K562 (cell line): ENCODE measurements around the gene PRR7. TPM values are rescaled to one million over a fixed set of nuclear protein-coding genes. Genes with fewer than 3 reads are reported as not detected.
A peak's percentile ranks its signal among the peaks of the same experiment; 100 is the strongest.

ENCODE experiments used
- ATAC-seq: fragments of 200-7000 bp; cut with Tn5 transposase; 3 replicates; pipeline ENCODE4 v1.9.1; 2020; ENCODE audit warnings: moderate library complexity
- BruUV-seq: library from RNA; stranded (reverse); fragments of 400-500 nt; replicated peaks from 2 replicates; lab custom pipeline; 2021; lab: Mats Ljungman, UMichigan
- CTCF ChIA-PET: fragments of 300-600 bp; formaldehyde crosslinking; extraction: SDS; loops from one replicate; lab custom pipeline; 2021; ENCODE audit warnings: low intra/inter-chr PET ratio; lab: Yijun Ruan, JAX
- POLR2A ChIA-PET: fragments of 300-600, 350-650 bp; sonication (Branson Sonifier 250); formaldehyde crosslinking; extraction: SDS; loops from one replicate; lab custom pipeline; 2021; ENCODE audit warnings: antibody characterized with exemption, inconsistent platforms; lab: Yijun Ruan, JAX
- DNase-seq, 4 experiments: peaks; one replicate each; pipeline versions ENCODE4 v3.0.0 to v3.0.0-alpha.2; 2011 to 2018; ENCODE audit warnings: low spot score in 3 of 4, mixed read lengths in 3 of 4; ENCODE audit errors: extremely low read depth in 1 of 4
- FAIRE-seq: peaks from 2 replicates; lab custom pipeline; 2011; peaks lifted over from hg19 to GRCh38; lab: Jason Lieb, UNC
- H2AFZ ChIP-seq: 2 replicates; pipeline ENCODE4 v1.6.0; 2011; ENCODE audit warnings: low read depth, low read length, control low read depth, inconsistent platforms
- H3K27ac ChIP-seq: fragments of 200-600 bp; 3 replicates; pipeline ENCODE4 v1.8.0; 2011; ENCODE audit warnings: low read depth, mild to moderate bottlenecking, control low read depth, inconsistent platforms, low read length, moderate library complexity, mixed read lengths; ENCODE audit errors: extremely low read depth
- H3K27me3 ChIP-seq, 2 experiments: fragments of 300-600 bp in 1 of 2; 2 replicates in 1 of 2; 3 replicates in 1 of 2; pipeline versions ENCODE4 v1.6.0 to v1.8.0; 2011; ENCODE audit warnings: inconsistent platforms in 2 of 2, low read length in 2 of 2, mild to moderate bottlenecking in 1 of 2, mixed read lengths in 1 of 2, moderate library complexity in 1 of 2; ENCODE audit not compliant: control insufficient read depth in 2 of 2, insufficient read depth in 2 of 2
- H3K36me3 ChIP-seq: fragments of 300-600 bp; 3 replicates; pipeline ENCODE4 v1.8.0; 2011; ENCODE audit warnings: mild to moderate bottlenecking, low read length, inconsistent platforms; ENCODE audit not compliant: control insufficient read depth, insufficient read depth
- H3K4me1 ChIP-seq, 2 experiments: fragments of 200-600 bp in 1 of 2; replicated peaks in 1 of 2; 2 replicates in 1 of 2; 3 replicates in 1 of 2; pipeline versions ENCODE4 v1.5.1 to v1.8.0; 2011; ENCODE audit warnings: inconsistent platforms in 2 of 2, low read length in 2 of 2, mild to moderate bottlenecking in 1 of 2, mixed read lengths in 1 of 2, moderate library complexity in 1 of 2; ENCODE audit not compliant: control insufficient read depth in 2 of 2, insufficient read depth in 2 of 2
- H3K4me2 ChIP-seq: 2 replicates; pipeline ENCODE4 v1.6.1; 2011; ENCODE audit warnings: low read length, control low read depth, inconsistent platforms, mixed read lengths; ENCODE audit not compliant: insufficient read depth
- H3K4me3 ChIP-seq: fragments of 200-600 bp; sonication (generic), shearing (Covaris generic); 2 replicates; pipeline ENCODE4 v1.5.1; 2016; ENCODE audit warnings: control low read depth, inconsistent platforms
- H3K79me2 ChIP-seq: fragments of 200-600 bp; 3 replicates; pipeline ENCODE4 v1.8.0; 2011; ENCODE audit warnings: low read length, inconsistent platforms; ENCODE audit not compliant: control insufficient read depth, insufficient read depth
- H3K9ac ChIP-seq, 2 experiments: 2 replicates each; pipeline versions ENCODE4 v1.6.0 to v1.6.1; 2011; ENCODE audit warnings: low read depth in 2 of 2, low read length in 2 of 2, control low read depth in 1 of 2, inconsistent platforms in 1 of 2, mild to moderate bottlenecking in 1 of 2, mixed read lengths in 1 of 2; ENCODE audit not compliant: insufficient read depth in 1 of 2
- H3K9me1 ChIP-seq: one replicate; pipeline ENCODE4 v1.6.0; 2011; ENCODE audit warnings: inconsistent platforms, mild to moderate bottlenecking, low read length, moderate library complexity; ENCODE audit not compliant: control insufficient read depth, insufficient read depth
- H3K9me3 ChIP-seq: replicated peaks from 2 replicates; pipeline ENCODE4 v1.5.1; 2011; ENCODE audit warnings: low read depth, low read length, inconsistent platforms; ENCODE audit not compliant: control insufficient read depth, insufficient read depth
- H4K20me1 ChIP-seq: replicated peaks from 2 replicates; pipeline ENCODE4 v1.6.1; 2011; ENCODE audit warnings: low read length, inconsistent platforms, mixed read lengths; ENCODE audit not compliant: control insufficient read depth, insufficient read depth
- BRF1 ChIP-seq: IDR thresholded peaks from 3 replicates; pipeline ENCODE4 v1.6.1; 2011; ENCODE audit warnings: borderline replicate concordance, mild to moderate bottlenecking; ENCODE audit not compliant: insufficient read length; ENCODE audit errors: extremely low read depth
- HNRNPL ChIP-seq: fragments of 200-400 bp; formaldehyde crosslinking; IDR thresholded peaks from 2 replicates; pipeline ENCODE4 v1.6.1; 2017; ENCODE audit warnings: low read depth, mild to moderate bottlenecking, low read length
- HSF4 ChIP-seq: fragments of 250-450 bp; sonication (Bioruptor Pico); IDR thresholded peaks from 2 replicates; pipeline ENCODE4 v2.1.2; 2022; ENCODE audit warnings: mild to moderate bottlenecking, moderate library complexity, borderline replicate concordance
- NCOR1 ChIP-seq: fragments of 450-650 bp; IDR thresholded peaks from 2 replicates; pipeline ENCODE4 v1.6.1; 2016; ENCODE audit warnings: mild to moderate bottlenecking, moderate library complexity
- NEUROD1 ChIP-seq: fragments of 150-350 bp; IDR thresholded peaks from 2 replicates; pipeline ENCODE4 v1.6.1; 2014; ENCODE audit warnings: borderline replicate concordance, low read length, low read depth; ENCODE audit not compliant: partially characterized antibody
- NR2C2 ChIP-seq, 2 experiments: fragments of 200-800 bp in 1 of 2; sonication (Bioruptor generic) in 1 of 2; sonication (generic) in 1 of 2; formaldehyde crosslinking in 1 of 2; IDR thresholded peaks; 2 replicates each; pipeline versions ENCODE4 v1.6.1 to v1.8.0; 2016 to 2022; ENCODE audit warnings: mild to moderate bottlenecking in 1 of 2, missing compliant biosample characterization in 1 of 2, missing genetic modification characterization in 1 of 2, missing genetic modification reagents in 1 of 2
- POLR2A ChIP-seq: fragments of 450-650 bp; conservative IDR thresholded peaks from 2 replicates; pipeline ENCODE4 v1.6.1; 2016
- POLR2G ChIP-seq: fragments of 200-400 bp; formaldehyde crosslinking; IDR thresholded peaks from 2 replicates; pipeline ENCODE4 v1.6.1; 2017; ENCODE audit warnings: low read depth, mild to moderate bottlenecking, antibody characterized with exemption, low read length, moderate library complexity
- PTRF ChIP-seq: fragments of 450-650 bp; IDR thresholded peaks from 2 replicates; pipeline ENCODE4 v1.6.1; 2016; ENCODE audit warnings: mild to moderate bottlenecking, missing genetic modification characterization, missing compliant biosample characterization
- SRSF7 ChIP-seq: fragments of 200-400 bp; formaldehyde crosslinking; optimal IDR thresholded peaks from 2 replicates; pipeline ENCODE3; 2017; ENCODE audit warnings: mild to moderate bottlenecking, low read depth, low read length
- TAF15 ChIP-seq: fragments of 200-400 bp; formaldehyde crosslinking; IDR thresholded peaks from 2 replicates; pipeline ENCODE4 v1.6.1; 2017; ENCODE audit warnings: mild to moderate bottlenecking, low read depth, low read length, moderate library complexity
- ZNF79 ChIP-seq: fragments of 250-450 bp; sonication (Bioruptor Pico); IDR thresholded peaks from 2 replicates; pipeline ENCODE4 v1.4.0; 2020; ENCODE audit warnings: low read depth, mild to moderate bottlenecking, moderate library complexity
- WGBS: fragments of 100-300 bp; shearing (Covaris generic); methylation state at CpG from one replicate; pipeline ENCODE4 v1.1.6; 2016; ENCODE audit warnings: low coverage, mixed read lengths; ENCODE audit not compliant: insufficient coverage; ENCODE audit errors: missing lambda C conversion rate; 5-methylcytosine and 5-hydroxymethylcytosine counted together
- in situ Hi-C: fragments of 300-500 bp; cut with MboI; formaldehyde crosslinking; loops from 4 replicates; pipeline ENCODE4 v1.15.0; 2018; ENCODE audit warnings: inconsistent platforms, mixed read lengths
- intact Hi-C: fragments of 100-400 bp; cut with micrococcal nuclease; formaldehyde crosslinking; loops from 2 replicates; pipeline ENCODE4 v1.14.2; 2022
- polyA plus RNA-seq, 8 experiments: library from polyadenylated mRNA; depleted of rRNA in 4 of 8; stranded (reverse) in 5 of 8; unstranded in 3 of 8; fragments of >200 nt; fragmentation: Nextera tagmentation in 2 of 8; fragmentation: Illumina TruSeq in 1 of 8; extraction: Ambion mirVana in 2 of 8; extraction: Trizol in 1 of 8; gene quantifications; 2 replicates each; pipeline versions ENCODE4 v1.2.1 to v1.2.3, GENCODE V29; 2011 to 2014; ENCODE audit warnings: inconsistent platforms in 1 of 8, missing spikeins in 1 of 8
- total RNA-seq, 7 experiments: library from RNA; depleted of rRNA in 6 of 7; stranded (reverse); fragments of >200 nt in 6 of 7; fragmentation: Illumina TruSeq in 2 of 7; extraction: Trizol in 2 of 7; gene quantifications; 2 replicates each; pipeline versions ENCODE4 v1.2.1 to v1.2.3, GENCODE V29; 2011 to 2021; ENCODE audit warnings: low replicate concordance in 1 of 7
- TF ChIP-seq, protein P1 (sequence below): fragments of 250-450 bp; sonication (Bioruptor Pico); IDR thresholded peaks from 2 replicates; pipeline ENCODE4 v1.8.0; 2021; ENCODE audit warnings: moderate library complexity, mild to moderate bottlenecking, inconsistent platforms
- TF ChIP-seq, protein P2 (sequence below): sonication (generic); formaldehyde crosslinking; IDR thresholded peaks from 2 replicates; pipeline ENCODE4 v1.8.0; 2022; ENCODE audit warnings: missing genetic modification reagents, mild to moderate bottlenecking, moderate library complexity, borderline replicate concordance
- TF ChIP-seq, protein P3 (sequence below): fragments of 250-450 bp; sonication (Bioruptor Pico); IDR thresholded peaks from 2 replicates; pipeline ENCODE4 v1.4.0; 2020; ENCODE audit warnings: mild to moderate bottlenecking, moderate library complexity

The PRR7 gene
- total and polyA plus RNA-seq, 9 of the 15 experiments (the other 6 are each of a cell fraction or from before 2014, with no cell fraction given), result 0.80 to 11.3 (median 10.4) TPM; not detected in 4

DNA sequence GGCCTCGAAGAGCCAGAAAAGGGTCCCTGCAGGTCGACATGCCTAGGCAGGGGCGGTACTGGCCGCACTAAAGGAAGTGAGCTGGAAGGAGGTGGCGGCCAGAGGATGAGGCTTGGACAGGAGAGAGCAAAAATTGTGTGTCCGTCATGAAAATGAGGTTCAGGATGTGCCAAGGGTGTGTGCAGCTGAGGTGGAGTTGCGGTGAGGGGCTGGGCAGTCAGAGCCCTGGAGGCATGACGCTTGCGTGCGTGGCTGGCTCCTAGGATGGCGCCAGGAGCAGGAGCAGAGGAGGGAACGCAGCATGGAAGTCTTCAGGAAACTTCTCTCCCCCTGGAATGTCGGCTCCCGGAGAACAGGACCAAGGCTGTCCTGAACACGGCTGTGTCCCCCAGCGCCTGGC, 56.3 kb downstream of the PRR7 start (continued):
- TF ChIP-seq HSF4 (CRISPR knock-in tag) (no peak), PTRF (no peak), NEUROD1 (no peak), HNRNPL (no peak), NR2C2 (CRISPR knock-in tag; IDR thresholded peaks at IDR 0.05) (no peak), NR2C2 (tag; IDR thresholded peaks at IDR 0.05) (no peak), POLR2A (no peak)
- TF ChIP-seq, protein P1, sequence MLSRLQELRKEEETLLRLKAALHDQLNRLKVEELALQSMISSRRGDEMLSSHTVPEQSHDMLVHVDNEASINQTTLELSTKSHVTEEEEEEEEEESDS (CRISPR knock-in tag), result no peak
- TF ChIP-seq, protein P2, sequence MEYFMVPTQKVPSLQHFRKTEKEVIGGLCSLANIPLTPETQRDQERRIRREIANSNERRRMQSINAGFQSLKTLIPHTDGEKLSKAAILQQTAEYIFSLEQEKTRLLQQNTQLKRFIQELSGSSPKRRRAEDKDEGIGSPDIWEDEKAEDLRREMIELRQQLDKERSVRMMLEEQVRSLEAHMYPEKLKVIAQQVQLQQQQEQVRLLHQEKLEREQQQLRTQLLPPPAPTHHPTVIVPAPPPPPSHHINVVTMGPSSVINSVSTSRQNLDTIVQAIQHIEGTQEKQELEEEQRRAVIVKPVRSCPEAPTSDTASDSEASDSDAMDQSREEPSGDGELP (CRISPR knock-in tag), result no peak

DNA sequence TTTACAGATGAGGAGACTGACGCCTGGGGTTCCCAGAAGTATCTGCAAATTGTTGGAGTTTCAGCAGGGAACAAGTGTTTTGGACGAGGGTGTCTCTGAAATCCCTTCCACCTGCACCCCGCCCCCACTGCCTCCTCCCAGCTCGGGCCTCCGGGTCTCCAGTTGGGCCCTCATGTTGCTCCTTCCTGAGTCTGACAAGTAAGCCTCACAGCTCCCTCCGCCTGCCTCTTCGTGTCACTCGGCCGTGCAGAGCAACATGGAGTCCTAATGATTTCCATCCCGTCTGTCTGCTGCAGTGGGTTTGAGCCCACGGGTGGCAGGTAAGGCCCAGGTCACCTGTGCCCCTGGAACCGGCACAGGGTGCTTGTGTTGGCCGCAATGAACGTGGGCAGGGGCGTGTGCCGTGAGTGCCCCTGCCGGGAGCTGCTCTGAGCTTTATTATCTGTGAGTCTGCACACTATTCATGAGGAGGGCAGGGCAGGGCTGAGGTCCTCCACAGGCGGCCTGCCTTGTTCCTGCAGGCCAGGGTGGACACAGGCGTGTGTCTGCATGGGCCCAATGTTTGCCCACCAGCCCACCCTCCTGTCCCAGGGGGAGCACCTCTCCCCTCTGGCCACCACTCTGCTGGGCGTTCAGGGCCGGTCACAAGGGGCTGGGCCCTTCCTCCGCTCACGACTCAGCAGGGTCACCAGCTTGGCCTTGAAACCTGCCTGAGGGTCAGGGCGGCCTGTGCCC, 56.9 kb downstream of the PRR7 start:
- CTCF ChIA-PET, result no interaction called here
- POLR2A ChIA-PET, result interaction anchor here (1.0 to 1.6 kb wide), 3 partner anchors 11 to 19 kb away, joined by 3 to 5 read pairs (median 3); partner anchors contain the start of gene DDX41
- intact Hi-C loops, result no loop called here

More for the DNA sequence above, 56.9 kb downstream of the PRR7 start:
- H3K4me1 ChIP-seq, result peaks cover 24 to 64% of the 10 kb centered on the region in 2 experiments
- FAIRE-seq, result no peak
- no peak for TF ChIP-seq ZNF79 (CRISPR knock-in tag)
- peak; percentile 40; the same call in 1 of the 2 replicates for TF ChIP-seq POLR2G
- TF ChIP-seq SRSF7, result no peak
- TF ChIP-seq TAF15, result no peak
- no peak for TF ChIP-seq NCOR1
- TF ChIP-seq, protein P3, sequence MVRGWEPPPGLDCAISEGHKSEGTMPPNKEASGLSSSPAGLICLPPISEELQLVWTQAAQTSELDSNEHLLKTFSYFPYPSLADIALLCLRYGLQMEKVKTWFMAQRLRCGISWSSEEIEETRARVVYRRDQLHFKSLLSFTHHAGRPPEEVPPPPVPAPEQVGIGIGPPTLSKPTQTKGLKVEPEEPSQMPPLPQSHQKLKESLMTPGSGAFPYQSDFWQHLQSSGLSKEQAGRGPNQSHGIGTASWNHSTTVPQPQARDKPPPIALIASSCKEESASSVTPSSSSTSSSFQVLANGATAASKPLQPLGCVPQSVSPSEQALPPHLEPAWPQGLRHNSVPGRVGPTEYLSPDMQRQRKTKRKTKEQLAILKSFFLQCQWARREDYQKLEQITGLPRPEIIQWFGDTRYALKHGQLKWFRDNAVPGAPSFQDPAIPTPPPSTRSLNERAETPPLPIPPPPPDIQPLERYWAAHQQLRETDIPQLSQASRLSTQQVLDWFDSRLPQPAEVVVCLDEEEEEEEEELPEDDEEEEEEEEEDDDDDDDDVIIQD (CRISPR knock-in tag), result no peak
- no peak for TF ChIP-seq BRF1
- H3K36me3 ChIP-seq, result peaks cover 22% of the 10 kb centered on the region
- no peak overlapping the region for H3K27ac ChIP-seq
- no peaks in the 10 kb centered on the region for H3K27me3 ChIP-seq
- no peak for ATAC-seq
- no peak overlapping the region for H2AFZ ChIP-seq
- no peak overlapping the region for H3K4me3 ChIP-seq
- peak overlapping the region in 1 of 2 experiments; percentile 73; a peak in 2 of 4 replicates for H3K9ac ChIP-seq
- in situ Hi-C loops, result no loop called here
- H4K20me1 ChIP-seq, result no peaks in the 10 kb centered on the region
- 58% methylated on average over 20 of the region's 24 CpGs for WGBS
- H3K79me2 ChIP-seq, result peaks cover 7% of the 10 kb centered on the region; the same call in 2 of the 3 replicates
- no peak overlapping the region for H3K4me2 ChIP-seq
- no peaks in the 10 kb centered on the region for H3K9me3 ChIP-seq
- BruUV-seq, result no TSS peak
- H3K9me1 ChIP-seq, result no peaks in the 10 kb centered on the region
- DNase-seq, result no peak
